ENCODE data around the gene LSM2.
A peak's percentile ranks its signal among the peaks of the same experiment; 100 is the strongest.

Gene LSM2

GRCh38 chr6:31776485-31776988 is 30.2 kb downstream of the LSM2 start:
- DNase-seq, result no peak

- DNase-seq, result no peak
Observed at GRCh38 chr6:31775633-31776484, 30.9 kb downstream of the LSM2 start.

GRCh38 chr6:31775184-31775583 is 31.6 kb downstream of the LSM2 start:
- DNase-seq, result no peak

GRCh38 chr6:31771992-31772358 is 34.8 kb downstream of the LSM2 start:
- DNase-seq, result peak; percentile 37

GRCh38 chr6:31770860-31771259 is 35.9 kb downstream of the LSM2 start:
- no peak for DNase-seq

GRCh38 chr6:31769684-31770371 is 36.9 kb downstream of the LSM2 start:
- DNase-seq, result peak; percentile 36

GRCh38 chr6:31768363-31769257 is 38.2 kb downstream of the LSM2 start:
- no peak for DNase-seq

GRCh38 chr6:31767096-31767645 is 39.6 kb downstream of the LSM2 start:
- no peak for DNase-seq

GRCh38 chr6:31765910-31766794 is 40.6 kb downstream of the LSM2 start:
- no peak for DNase-seq

- DNase-seq, result no peak
Observed at GRCh38 chr6:31765559-31765909, 41.2 kb downstream of the LSM2 start.

GRCh38 chr6:31764198-31764597 is 42.6 kb downstream of the LSM2 start:
- no peak for DNase-seq

GRCh38 chr6:31763619-31763940 is 43.2 kb downstream of the LSM2 start:
- DNase-seq, result peak; percentile 60

GRCh38 chr6:31762878-31763618 is 43.7 kb downstream of the LSM2 start:
- DNase-seq, result no peak

GRCh38 chr6:31762356-31762755 is 44.4 kb downstream of the LSM2 start, which contains the start of gene SAPCD1:
Gene SAPCD1 (plus strand): TSS chr6:31762656. CDS start chr6:31763055, 399 bp downstream.
- DNase-seq, result no peak

- DNase-seq, result no peak
Observed at GRCh38 chr6:31761343-31761742, 45.4 kb downstream of the LSM2 start.

- DNase-seq, result no peak
Observed at GRCh38 chr6:31760790-31761189, 46.0 kb downstream of the LSM2 start.

- DNase-seq, result no peak
Observed at GRCh38 chr6:31758281-31758680, 48.5 kb downstream of the LSM2 start.

GRCh38 chr6:31752739-31753319 is 53.9 kb downstream of the LSM2 start:
- peak; percentile 74 for DNase-seq

- no peak for DNase-seq
Observed at GRCh38 chr6:31750411-31751022, 56.2 kb downstream of the LSM2 start.

All from fibroblast of skin of abdomen (primary cell).